Stimulated activated CD4-positive, alpha-beta T cell treated with anti-CD3 and anti-CD28 coated beads, Interleukin-4, amount 100 ng/mL, for 24 hours (primary cell): Measurements from ENCODE around the gene COX20.
A peak's percentile ranks its signal among the peaks of the same experiment; 100 is the strongest.
"Not testable (repeated sequence)": the region's sequence is repeated elsewhere in the genome, so short reads cannot be mapped to it uniquely, and the experiment has no call there.

ENCODE experiments used
- DNase-seq: peaks from one replicate; pipeline ENCODE4 v3.0.0-alpha.2; 2020

The COX20 gene, protein sequence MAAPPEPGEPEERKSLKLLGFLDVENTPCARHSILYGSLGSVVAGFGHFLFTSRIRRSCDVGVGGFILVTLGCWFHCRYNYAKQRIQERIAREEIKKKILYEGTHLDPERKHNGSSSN

DNA sequence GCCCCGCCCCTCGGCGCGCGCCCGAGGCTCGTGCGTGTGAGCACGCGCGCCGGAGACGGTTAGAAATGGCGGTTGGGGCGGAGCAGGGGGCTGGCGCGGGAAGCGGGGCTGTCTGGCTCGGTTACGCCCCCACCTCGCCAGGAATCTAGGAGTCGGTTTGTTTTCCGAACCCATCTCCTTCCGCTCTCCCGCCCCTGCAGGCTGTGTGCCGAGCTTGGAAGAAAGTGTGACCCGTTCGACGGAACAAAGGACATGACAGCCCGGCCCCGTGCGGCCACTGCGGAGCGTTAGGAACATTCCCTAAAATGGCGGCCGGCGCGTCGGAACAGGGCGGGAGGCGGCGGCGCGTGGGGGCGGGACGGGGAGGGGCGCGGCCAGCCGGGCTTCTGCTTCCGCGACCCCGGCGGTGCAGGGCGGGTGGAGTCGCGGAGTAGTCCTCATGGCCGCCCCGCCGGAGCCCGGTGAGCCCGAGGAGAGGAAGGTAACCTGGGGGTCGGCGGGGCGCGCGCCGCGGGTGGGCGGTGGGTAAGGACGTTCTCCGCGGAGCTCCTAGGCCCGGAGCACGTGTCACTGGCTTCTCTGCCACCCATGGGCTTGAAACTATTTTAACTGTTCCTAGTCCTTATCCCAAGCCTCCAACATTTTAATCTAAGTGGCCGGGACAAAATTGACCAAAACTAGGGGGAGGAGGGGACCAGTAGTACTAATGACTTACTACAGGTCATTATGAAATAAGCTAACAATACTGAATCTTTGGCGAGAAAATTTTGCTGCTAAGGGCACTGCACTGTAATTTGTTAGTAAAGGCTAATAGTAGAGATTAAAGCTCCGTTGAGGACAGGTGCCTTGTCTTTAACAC lies at the start of gene COX20:
COX20 (plus strand) TSS at position 383 of the 859 bp plus-strand sequence; CDS start at position 440, 57 bp downstream.
- DNase-seq, result peak; percentile 90

DNA sequence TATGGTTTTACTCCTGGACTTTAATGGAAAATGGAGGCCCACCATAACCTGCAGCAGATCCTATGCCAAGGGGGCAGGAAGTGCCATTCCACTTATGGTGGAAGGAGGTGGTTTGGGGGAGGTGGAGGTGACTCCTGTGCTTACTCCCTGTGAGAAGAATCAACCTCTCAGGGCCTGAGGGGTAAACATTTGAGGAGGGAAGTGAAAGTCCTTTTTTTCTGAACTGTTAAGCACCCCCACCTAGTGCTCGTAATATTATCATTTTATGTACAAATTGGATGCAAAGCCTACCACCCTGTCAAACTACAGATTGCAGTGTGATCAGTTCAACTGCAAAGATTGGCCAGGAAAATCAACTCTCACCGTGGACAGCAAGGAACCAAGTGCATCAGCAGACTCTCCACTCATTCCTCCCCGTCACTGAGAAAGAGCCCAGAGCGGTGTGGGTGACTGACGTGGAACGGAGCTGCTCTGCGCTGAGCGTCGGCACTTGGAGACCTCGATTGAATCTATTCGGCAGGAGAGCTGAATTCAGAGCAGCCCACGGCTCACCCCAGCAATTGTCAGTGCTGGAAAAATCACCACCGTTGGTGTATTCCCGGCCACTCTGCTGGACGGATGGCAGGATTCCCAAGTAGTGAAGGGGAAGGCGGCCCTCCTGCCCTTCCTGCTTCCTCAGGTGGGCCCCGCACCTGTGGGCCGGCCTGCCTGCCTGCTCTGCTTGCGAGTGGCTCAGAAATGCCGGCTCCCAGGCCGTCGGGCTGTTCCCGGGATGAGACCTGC lies 46.8 kb upstream of the COX20 start:
- no peak for DNase-seq

DNA sequence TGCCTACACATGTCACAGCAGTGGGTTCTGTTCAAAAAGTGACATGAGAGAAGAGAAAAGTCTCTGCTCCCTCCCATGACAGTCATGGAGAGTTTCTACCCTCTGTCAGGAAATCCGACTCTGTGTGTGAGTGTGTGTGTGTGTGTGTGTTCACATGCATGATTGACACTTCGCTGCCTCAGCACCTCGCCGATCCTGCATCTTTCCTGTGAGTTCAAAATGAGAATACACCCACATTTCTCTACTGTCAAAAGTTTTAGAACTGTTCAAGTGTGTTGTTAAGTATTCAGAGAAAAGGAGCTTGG lies 46.2 kb upstream of the COX20 start:
- DNase-seq, result no peak

DNA sequence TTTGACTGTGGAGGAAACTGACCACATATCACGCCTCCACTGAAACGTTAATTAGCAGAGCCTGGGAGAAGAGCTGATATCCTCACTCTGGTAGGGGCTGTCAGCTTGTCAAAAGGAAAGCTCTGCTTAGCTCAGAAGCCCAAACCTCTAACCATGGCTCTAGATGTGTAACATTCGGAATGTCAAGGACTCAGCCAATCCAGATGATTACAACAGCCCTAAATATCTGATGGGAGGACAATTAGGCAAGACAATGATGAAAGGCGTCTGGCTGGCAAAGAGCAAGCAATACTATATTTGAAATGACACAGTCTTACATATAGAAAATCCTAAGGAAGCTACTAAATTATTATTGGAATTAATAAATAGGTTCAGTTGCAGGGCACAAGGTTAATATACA lies 45.7 kb upstream of the COX20 start:
- no peak for DNase-seq

DNA sequence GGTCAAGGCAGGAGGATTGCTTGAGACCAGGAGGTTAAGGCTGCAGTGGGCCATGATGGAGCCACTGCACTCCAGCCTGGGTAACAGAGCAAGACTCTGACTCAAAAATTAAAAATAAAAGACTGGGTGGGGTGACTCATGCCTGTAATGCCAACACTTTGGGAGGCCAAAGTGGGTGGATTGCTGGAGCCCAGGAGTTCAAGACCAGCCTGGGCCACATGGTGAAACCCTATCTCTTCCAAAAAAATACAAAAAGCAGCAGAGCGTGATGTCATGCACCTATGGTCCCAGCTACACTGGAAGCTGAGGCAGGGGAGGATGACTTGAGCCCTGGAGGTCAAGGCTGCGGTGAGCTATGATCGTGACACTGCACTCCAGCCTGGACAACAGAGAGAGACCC lies 44.4 kb upstream of the COX20 start:
- no peak for DNase-seq

DNA sequence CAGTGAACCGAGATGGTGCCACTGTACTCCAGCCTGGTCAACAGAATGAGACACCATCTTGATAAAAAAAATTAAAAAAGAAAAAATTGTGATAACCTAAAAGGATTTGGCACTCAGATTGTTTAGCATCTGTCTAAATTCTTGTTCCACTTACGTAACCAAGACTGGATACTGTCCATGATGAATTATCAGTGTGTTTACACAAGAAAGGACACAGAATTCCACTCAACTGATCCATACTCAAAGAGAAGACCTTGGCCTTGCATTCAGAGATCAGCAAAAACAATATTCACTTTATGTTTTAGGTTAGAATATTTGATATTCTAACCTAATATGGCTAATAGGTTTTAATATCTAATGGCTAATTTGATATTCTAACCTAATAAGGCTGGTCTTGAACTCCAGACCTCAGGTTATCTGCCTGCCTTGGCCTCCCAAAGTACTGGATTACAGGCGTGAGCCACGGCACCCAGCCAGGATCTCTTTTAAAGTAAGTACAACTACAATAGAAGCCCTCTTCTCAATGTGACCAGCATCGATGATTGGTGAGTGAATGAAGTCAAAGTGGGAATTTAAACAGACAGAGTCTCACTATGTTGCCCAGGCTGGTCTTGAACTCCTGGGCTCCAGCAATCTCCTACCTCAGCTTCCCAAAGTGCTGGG lies 43.1 kb upstream of the COX20 start:
- no peak for DNase-seq

DNA sequence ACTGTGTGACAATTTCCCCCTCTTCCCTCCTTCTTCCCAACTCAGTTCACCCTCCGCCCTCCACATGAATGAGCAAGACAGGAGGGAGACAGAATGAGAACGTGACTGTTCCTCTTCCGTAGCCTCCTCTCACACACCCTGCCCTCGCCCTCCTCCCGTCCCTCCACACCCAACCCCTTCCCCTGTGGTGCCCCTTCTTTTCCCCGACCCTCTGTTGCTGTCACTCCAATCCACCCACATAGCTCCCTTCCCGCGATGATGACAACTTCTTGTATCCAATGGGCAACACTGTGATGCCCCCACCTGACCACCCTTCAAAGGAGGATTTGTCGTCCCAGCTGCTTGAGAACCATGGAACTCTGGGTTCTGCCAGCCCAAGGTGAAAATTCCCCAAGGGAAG lies 41.4 kb upstream of the COX20 start:
- DNase-seq, result no peak

DNA sequence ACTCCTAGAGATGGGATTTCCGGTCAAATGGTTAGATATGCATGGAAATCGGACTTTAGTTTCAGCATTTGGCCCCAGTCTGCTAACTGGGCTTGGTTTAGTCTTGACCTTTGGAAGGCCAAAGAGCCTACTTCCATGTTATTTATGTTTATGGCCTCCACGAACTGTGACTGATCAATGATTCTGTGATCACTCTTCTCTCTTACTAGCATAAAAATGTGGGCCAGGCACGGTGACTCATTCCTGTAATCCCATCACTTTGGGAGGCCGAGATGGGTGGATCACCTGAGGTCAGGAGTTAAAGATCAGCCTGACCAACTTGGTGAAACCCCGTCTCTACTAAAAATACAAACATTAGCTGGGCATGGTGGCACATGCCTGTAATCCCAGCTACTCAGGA lies 40.9 kb upstream of the COX20 start:
- DNase-seq, result not testable (repeated sequence)

DNA sequence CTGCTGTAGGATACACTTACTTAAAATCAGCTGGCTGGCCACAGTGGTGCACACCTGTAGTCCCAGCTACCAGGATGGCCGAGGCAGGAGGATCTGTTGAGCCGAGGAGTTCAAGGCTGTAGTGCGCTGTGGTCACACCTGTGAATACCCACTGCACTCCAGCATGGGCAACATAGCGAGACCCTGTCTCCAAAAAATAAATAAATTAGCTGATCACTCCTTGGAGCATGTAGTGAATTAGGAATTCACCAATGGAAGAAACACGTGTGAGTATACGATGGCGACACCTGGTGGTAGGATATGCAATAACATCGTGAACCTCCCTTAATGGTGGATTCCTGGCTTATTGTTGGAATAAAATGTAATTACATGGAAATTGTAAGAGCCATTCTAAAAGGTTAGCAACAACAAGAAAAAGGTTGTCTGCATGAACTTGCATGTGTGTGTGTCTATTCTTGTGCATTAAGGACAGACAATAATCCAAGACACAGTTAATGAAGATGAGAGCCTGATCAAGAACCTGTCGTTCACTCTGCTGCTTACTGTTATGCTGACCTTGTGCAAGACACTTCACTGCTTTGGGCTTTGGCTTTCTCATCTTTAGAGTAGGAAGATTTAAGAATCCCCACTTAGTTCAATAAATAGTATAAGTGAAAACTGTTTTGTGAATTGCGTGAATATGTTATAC lies 38.6 kb upstream of the COX20 start:
- peak; percentile 62 for DNase-seq

DNA sequence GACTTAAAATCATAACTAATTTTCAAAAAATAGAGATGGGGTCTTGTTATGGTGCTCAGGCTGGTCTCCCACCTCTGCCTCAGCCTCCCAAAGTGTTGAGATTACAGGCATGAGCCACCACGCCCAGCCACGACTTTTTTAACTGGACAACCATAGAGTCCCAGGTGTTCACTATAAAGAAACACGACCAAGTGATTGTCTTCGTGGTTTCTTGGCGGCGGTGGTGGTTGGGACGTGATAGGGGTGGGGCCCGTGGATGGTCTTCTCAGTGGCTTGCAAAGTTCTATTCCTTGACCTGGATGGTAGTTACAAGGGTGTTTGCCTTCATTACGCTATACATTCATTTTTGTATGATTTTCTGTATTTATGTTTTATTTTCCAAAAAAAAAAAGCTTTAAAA lies 34.6 kb upstream of the COX20 start:
- no peak for DNase-seq

DNA sequence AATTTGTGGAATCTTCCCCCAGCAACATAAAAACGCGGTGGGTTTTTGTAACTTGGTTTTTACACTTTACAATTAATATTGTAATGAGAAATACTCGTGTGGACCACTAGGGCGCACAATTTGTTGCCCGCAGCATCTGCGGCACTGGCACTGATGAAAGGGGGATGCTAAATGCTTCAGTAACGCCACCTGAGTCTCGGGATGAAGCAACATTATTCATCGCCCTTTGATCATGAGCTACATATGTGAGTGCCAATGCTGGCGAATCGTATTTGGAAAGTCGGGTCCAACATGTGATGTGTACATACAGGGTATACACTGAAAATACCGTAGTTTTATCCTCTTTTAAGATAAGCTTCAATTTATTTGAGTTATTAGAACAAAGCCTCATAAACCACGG lies 34.2 kb upstream of the COX20 start:
- peak; percentile 55 for DNase-seq

DNA sequence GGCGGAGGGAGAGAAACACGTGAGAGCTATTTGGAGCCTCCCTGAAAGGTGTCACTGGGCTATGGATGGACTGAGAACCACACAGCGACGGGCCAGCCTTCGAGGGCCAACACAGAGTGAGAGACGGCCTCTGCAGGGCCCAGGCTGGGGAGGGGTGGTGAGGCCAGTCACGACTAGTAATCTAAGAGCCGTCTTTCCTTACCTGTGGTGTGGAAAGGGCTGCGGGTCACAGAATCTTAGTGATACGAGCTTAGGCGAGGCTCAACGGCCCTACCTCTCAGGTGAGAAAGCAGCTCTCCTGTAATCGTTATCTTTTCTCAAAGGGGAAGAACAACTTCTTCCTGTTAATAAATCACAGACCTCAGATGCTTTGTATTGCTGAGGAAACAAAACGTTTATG lies 33.4 kb upstream of the COX20 start:
- DNase-seq, result no peak

DNA sequence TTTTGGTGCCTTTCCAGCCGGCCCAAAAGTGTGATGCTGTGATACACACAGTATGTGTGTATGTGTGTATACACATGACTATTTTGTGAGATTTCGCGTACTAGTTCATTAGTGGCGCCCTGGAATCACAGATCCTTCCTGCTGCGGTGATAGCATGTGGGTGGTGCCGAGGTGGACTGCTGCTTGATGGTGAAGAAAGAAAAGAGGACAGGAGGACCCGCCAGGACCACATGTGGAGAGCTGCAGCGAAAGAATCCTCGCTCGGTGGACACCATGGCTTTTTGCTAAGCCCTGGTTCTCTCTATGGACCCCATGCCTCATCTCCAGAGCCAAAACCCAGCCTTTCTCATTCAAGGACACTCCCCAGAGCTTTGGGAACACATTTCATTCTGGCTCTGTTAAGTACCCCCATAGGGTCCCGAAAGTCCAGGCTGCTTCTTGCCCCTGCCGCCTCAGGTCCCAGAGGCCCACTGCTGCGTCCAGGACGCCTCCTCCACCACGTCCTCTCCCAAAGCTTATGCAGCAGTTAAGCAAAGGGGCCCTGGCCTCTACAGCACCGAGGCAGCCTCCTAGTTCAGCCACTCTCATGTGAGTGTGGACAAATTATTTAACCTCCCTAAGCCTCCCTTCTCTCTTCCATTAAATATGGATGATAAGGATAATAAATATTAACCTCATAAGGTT lies 32.8 kb upstream of the COX20 start:
- DNase-seq, result no peak

DNA sequence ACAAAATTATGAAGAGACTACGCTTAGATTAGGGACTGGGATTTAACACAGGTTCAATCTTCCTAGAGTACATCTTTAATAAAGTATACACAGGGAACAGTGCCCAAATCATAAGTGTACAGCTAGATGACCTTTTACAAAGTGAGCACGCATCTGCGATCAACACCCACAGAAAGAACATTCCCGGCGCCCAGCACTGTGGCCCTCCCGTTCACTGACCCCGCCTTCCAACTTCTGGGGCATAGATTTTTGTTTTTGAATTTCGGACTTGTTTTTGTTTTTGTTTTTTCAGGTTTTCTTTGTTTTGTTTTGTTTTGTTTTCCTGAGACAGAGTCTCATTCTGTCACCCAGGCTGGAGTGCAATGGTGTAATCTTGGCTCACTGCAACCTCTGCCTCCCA lies 30.6 kb upstream of the COX20 start:
- DNase-seq, result no peak

DNA sequence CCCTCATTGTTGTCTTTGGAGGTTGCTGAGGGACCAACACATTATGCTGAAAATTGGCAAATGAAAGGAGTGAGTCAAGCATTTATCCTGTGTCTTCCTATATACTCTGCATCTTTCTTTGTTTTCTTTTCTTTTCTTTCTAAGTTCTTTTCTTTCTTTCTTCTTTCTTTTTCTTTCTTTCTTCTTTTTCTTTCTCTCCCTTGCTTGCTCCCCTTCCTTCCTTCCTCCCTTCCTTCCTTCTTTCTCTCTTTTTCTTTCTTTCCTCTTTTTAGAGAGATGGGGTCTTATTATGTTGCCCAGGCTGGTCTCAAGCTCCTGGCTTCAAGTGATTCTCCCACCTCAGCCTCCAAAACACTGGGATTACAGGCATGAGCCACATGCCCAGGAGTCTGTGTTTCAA lies 28.3 kb upstream of the COX20 start:
- DNase-seq, result no peak

DNA sequence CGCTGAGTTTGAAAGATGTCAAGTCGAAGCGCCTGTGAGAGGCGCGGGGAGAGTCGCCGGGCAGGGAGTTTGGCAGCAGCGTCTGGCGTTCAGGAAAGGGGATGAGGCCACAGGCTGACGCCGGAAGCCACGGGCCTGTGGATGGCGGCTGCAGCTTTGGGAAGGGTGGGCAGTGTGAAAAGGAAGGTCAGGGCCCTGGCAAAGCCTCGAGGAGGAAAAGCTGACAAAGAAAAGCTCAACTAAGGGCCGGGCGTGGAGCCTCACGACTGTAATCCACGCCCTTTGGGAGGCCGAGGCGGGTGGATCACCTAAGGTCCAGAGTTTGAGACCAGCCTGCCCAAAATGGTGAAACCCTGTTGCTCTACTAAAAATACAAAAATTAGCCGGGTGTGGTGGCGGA lies 25.2 kb upstream of the COX20 start:
- no peak for DNase-seq

DNA sequence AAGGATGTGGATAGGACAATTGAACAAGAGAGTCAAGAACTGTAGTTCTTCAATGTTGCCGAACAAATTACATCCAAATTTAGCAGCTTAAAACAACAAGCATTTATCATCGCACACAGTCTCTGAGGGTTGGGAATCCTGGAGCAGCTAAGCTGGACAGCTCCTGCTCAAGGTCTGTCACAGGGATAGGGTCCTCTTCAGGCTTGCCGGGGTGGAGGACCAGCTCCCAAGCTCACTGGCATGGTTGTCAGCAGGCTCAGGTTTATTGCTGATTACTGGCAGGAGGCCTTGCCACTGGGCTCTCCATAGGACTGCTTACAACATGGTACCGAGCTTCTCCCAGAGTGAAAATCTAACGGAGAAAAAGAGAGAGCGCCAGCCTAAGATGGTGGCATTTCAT lies 22.1 kb upstream of the COX20 start:
- DNase-seq, result no peak

DNA sequence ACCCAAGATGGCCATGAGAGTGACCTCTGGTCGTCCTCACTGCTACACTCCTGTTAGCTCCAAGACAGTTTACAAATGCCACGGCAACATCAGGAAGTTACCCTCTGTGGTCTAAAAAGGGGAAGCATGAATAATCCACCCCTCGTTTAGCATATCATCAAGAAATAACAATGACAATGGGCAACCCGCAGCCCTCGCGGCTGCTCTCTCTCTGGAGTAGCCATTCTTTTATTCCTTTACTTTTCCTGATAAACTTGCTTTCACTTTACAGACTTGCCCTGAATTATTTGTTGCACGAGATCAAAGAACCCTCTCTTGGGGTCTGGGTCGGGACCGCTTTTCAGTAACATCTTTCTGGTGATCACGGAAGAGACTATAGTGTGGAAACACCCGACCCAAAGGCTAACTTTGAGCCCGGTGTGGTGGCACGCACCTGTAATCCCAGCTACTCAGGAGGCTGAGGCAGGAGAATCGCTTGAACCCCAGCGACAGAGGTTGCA lies 19.8 kb upstream of the COX20 start:
- DNase-seq, result no peak

DNA sequence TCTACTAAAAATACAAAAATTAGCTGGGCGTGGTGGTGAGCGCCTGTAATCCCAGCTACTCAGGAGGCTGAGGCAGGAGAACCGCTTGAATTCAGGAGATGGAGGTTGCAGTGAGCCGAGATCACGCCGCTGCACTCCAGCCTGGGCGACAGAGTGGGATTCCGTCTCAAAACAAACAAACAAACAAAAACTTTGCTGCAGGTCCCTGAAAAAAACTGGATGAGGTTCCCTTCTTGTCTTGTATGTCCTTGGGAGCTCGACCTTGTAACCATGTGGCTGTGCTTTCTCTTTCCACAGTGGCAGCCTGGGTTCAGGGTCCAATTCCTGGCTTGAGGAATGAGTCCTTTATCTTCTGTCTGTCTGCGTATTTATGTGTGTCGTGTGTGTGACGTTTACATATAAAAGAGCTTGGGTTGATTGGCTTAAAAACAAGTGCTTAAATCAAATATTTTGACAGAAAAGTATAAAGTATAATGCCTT lies 18.0 kb upstream of the COX20 start:
- no peak for DNase-seq

DNA sequence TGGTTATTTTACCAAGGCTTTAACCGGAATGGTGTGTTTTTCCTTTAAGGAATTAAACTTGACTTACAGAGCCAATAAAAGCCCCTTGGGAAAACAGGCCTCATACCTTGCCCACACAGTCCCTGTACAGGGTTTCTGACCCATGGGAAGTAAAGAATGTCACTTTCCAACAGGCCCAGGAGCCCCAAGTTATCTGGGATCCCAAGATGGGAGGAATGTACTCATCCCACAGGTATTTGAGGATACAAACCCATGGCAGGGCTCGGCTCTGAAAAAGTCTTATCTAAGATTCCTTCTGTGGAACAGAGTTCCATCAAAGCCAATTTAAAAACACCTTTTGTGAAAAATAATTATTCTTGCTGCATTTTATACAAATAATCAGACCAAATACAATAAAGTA lies 15.3 kb upstream of the COX20 start:
- no peak for DNase-seq

DNA sequence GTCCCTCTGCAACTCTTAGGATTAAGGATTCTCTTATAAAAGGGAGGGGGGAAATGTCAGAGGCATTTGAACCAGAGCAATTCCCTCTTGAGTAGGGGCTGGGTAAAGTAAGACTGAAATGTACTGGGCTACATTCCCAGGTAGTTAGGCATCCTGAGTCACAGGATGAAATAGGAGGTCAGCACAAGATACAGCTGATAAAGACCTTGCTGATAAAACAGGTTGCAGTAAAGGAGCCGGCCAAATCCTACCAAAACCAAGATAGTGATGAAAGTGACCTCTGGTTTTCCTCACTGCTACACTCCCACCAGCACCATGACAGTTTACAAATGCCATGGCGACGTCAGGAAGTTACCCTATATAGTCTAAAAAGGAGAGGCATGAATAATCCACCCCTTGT lies 14.3 kb upstream of the COX20 start:
- no peak for DNase-seq

DNA sequence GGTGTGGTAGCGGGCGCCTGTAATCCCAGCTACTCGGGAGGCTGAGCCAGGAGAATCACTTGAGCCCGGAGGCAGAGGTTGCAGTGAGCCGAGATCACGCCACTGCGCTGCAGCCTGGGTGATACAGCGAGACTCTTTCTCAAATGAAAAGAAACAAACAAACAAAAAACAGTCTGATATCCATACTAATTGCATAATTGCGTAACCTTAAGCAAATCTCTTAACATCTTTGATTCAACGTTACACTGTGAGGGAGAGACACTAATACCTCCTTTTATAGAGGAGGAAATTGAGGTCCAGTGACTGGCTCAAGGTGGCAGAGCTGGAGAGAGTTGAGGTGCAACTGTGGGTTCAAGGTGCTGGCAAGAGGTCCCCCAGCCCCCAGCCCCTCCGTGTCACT lies 12.6 kb upstream of the COX20 start:
- DNase-seq, result no peak
